Upper lobe of left lung (tissue), 6 donors: Measurements from ENCODE around the gene PTPRG. TPM values are rescaled to one million over a fixed set of nuclear protein-coding genes. Genes with fewer than 3 reads are reported as not detected.

Source experiments
- ATAC-seq, 2 donors: fragments of 200-7000 bp; cut with Tn5 transposase; one replicate each; pipeline ENCODE4 v1.9.1; 2022; ENCODE audit warnings: mild to moderate bottlenecking in 2 of 2, moderate library complexity in 2 of 2; ENCODE audit not compliant: low FRiP score in 2 of 2
- DNase-seq, 2 donors: peaks; one replicate each; pipeline ENCODE4 v3.0.0-alpha.2; 2019 to 2020
- H3K27ac ChIP-seq, 4 donors: fragments of 200-600 bp; sonication (generic); one replicate each; pipeline ENCODE4 v1.5.1; 2016 to 2019
- H3K27me3 ChIP-seq, 4 donors: fragments of 200-600 bp; sonication (generic); one replicate each; pipeline ENCODE4 v1.5.1; 2017 to 2019
- H3K36me3 ChIP-seq, 4 donors: fragments of 200-600 bp; sonication (generic); one replicate each; pipeline ENCODE4 v1.5.1; 2016 to 2019
- H3K4me1 ChIP-seq, 4 donors: fragments of 200-600 bp; sonication (generic); one replicate each; pipeline ENCODE4 v1.5.1; 2018 to 2019
- H3K4me3 ChIP-seq, 4 donors: fragments of 200-600 bp; sonication (generic); one replicate each; pipeline ENCODE4 v1.5.1; 2017 to 2019; ENCODE audit warnings: mild to moderate bottlenecking in 2 of 4, moderate library complexity in 1 of 4
- H3K9me3 ChIP-seq, 4 donors: fragments of 200-600 bp; sonication (generic); one replicate each; pipeline ENCODE4 v1.5.1; 2018 to 2019
- EP300 ChIP-seq, 4 donors: sonication (generic); formaldehyde crosslinking; IDR thresholded peaks; one replicate each; pipeline ENCODE4 v1.5.1; 2017; ENCODE audit warnings: antibody characterized with exemption in 4 of 4, control low read depth in 2 of 4
- POLR2A ChIP-seq, 4 donors: fragments of 450-650 bp; IDR thresholded peaks; one replicate each; pipeline ENCODE4 v1.5.1; 2016 to 2017; ENCODE audit warnings: antibody characterized with exemption in 4 of 4, mild to moderate bottlenecking in 2 of 4
- POLR2AphosphoS5 ChIP-seq, 2 donors: sonication (generic); formaldehyde crosslinking; IDR thresholded peaks; one replicate each; pipeline ENCODE4 v1.5.1; 2017; ENCODE audit warnings: antibody characterized with exemption in 2 of 2
- WGBS, 2 donors: methylation state at CpG; one replicate each; pipeline ENCODE4 v1.1.5; 2017 to 2018; 5-methylcytosine and 5-hydroxymethylcytosine counted together
- total RNA-seq, 6 donors: library from RNA; depleted of rRNA in 4 of 6; stranded (reverse); fragments of >200 nt in 4 of 6; gene quantifications; one replicate each; pipeline versions ENCODE4 v1.1.0 to v1.2.1, GENCODE V29; 2016 to 2021
- TF ChIP-seq, protein P1 (sequence below), 6 experiments: fragments of 450-650 bp in 4 of 6; fragments of 200-600 bp in 2 of 6; sonication (generic) in 2 of 6; IDR thresholded peaks; one replicate each; pipeline ENCODE4 v1.5.1; 2016 to 2019; ENCODE audit warnings: antibody characterized with exemption in 6 of 6
- donor health status: DM: no; HTN: no; CAD: no; lungs with moderate emphysema.
- donor health status: DM: no; HTN: yes; CAD: no; lungs with severe emphysema.

Gene PTPRG
- total RNA-seq, 6 donors from 2014 or later, result 58.7 to 101 (median 68.8) TPM

DNA sequence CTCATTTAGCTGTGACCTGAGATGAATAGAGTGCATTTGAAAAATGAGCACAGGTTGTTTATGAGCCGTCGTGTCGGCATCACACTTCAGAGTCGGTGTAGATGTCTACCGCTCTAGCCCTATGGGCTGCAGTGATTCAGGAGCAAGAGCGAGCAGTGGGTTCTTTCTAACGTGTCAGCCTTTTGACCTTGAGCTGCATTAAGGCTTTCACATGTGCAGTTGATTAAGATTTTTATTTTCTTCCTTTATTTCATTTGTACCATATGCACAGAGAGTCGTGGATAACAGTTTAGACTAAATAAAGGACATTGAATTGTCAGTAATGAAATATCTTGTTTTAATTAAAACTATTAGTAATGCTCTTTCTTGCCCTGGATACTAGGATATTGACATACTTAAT is 368.2 kb downstream of the PTPRG start:
- WGBS, 2 donors, result 88 to 91% methylated on average over 8 of the region's 8 CpGs
- no peak for DNase-seq
- ATAC-seq, result no peak

DNA sequence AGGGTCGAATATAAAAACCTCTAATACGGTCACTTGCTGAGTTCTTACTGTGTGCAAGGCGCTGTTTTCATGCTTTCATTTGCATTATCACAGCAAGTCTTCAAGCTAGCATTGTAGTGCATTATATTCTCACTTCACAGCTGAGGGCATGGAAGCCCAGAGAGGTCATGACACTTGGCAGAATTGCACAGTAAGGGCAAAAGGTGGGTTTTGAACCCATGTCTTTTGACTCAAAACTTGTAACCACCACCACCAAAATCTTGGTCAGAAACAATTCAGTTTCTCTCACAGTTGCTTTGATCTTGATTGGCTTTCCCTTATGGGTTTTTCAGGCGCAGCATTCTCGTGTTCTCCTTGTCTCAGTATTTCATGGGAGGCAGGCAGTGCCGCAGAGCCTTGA is 371.1 kb downstream of the PTPRG start:
- H3K9me3 ChIP-seq, result no peaks in the 10 kb centered on the region
- H3K4me3 ChIP-seq, result no peak overlapping the region
- no peaks in the 10 kb centered on the region for H3K27me3 ChIP-seq
- no peak overlapping the region for H3K27ac ChIP-seq
- WGBS, 2 donors, result 93 to 95% methylated on average over 6 of the region's 6 CpGs
- ATAC-seq (no peak), DNase-seq (no peak)
- no peaks in the 10 kb centered on the region for H3K36me3 ChIP-seq
- no peak for TF ChIP-seq POLR2A (IDR thresholded peaks at IDR 0.05)
- no peak for TF ChIP-seq POLR2AphosphoS5 (IDR thresholded peaks at IDR 0.05)
- TF ChIP-seq, protein P1, sequence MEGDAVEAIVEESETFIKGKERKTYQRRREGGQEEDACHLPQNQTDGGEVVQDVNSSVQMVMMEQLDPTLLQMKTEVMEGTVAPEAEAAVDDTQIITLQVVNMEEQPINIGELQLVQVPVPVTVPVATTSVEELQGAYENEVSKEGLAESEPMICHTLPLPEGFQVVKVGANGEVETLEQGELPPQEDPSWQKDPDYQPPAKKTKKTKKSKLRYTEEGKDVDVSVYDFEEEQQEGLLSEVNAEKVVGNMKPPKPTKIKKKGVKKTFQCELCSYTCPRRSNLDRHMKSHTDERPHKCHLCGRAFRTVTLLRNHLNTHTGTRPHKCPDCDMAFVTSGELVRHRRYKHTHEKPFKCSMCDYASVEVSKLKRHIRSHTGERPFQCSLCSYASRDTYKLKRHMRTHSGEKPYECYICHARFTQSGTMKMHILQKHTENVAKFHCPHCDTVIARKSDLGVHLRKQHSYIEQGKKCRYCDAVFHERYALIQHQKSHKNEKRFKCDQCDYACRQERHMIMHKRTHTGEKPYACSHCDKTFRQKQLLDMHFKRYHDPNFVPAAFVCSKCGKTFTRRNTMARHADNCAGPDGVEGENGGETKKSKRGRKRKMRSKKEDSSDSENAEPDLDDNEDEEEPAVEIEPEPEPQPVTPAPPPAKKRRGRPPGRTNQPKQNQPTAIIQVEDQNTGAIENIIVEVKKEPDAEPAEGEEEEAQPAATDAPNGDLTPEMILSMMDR (IDR thresholded peaks at IDR 0.05), result no peak
- H3K4me1 ChIP-seq, result peaks cover 0 to 6% (median 4%) of the 10 kb centered on the region in 4 donors

More for the DNA sequence above, 368.2 kb downstream of the PTPRG start:
- Histone ChIP-seq H3K4me1 (peaks cover 7 to 23% (median 17%) of the 10 kb centered on the region in 4 donors), H3K27ac (no peak overlapping the region), H3K36me3 (no peaks in the 10 kb centered on the region), H3K9me3 (no peaks in the 10 kb centered on the region), H3K27me3 (no peaks in the 10 kb centered on the region), H3K4me3 (no peak overlapping the region)
- TF ChIP-seq, protein P1 (IDR thresholded peaks at IDR 0.05), result no peak
- TF ChIP-seq EP300 (IDR thresholded peaks at IDR 0.05), result no peak

DNA sequence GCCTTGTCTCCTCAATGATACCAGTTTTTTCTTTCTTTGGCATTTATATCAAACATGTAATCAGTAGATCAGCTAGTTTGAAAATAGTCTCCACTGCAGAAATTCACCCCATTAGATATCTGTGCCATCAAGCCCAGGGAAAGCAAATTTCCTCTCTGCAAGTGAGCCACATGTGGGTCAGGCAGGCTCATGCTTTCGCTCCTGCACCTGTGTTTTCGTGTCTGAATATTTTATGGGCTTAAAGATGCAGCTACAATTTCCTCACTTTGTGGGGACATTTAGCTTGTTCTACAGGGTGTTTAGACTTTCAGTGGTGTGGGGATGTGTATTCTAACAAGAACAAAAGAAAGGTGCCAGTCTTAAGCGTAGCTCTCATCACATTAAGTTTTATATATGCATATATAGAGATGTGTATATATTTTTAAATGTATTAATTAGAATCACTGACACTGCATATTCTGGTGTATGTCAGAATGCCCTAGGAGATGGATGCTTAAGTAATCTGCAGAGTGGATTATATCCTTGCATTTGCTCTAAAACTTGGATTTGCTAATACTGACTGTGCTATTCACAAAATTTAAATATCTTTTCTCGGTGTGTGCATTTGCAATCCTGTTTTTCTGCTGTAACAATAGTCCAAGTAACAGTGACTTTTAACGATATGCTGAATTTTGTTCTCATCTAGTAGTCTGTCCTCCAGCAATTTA is 372.6 kb downstream of the PTPRG start:
- Histone ChIP-seq H3K27me3 (no peaks in the 10 kb centered on the region), H3K9me3 (no peaks in the 10 kb centered on the region), H3K36me3 (no peaks in the 10 kb centered on the region), H3K4me3 (no peak overlapping the region), H3K27ac (no peak overlapping the region), H3K4me1 (peaks cover 0 to 5% (median 0%) of the 10 kb centered on the region in 4 donors)
- WGBS, 2 donors, result 92 to 93% methylated on average over 5 of the region's 5 CpGs
- DNase-seq, result no peak
- TF ChIP-seq EP300 (IDR thresholded peaks at IDR 0.05) (no peak), POLR2AphosphoS5 (IDR thresholded peaks at IDR 0.05) (no peak), POLR2A (IDR thresholded peaks at IDR 0.05) (no peak)
- TF ChIP-seq, protein P1 (IDR thresholded peaks at IDR 0.05), result no peak
- no peak for ATAC-seq

DNA sequence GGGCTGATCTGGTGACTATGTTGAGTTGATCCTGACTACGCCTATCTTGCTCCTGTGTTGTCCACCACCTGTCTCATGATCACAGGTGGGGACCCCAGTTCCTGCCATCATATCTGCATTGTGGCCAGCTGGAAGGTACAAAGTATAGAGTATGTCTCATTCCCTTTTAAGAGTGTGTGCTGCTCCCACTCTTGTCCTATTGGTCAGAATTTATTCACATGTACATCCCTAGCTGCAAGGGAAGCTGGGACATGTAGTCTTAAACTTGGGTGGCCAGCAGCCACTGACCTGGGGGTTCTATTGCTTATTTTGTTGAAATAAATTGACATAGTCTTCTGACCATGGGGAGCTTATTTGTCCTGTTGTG is 373.1 kb downstream of the PTPRG start:
- no peak for ATAC-seq
- Histone ChIP-seq H3K9me3 (no peaks in the 10 kb centered on the region), H3K4me3 (no peak overlapping the region), H3K36me3 (no peaks in the 10 kb centered on the region), H3K27me3 (no peaks in the 10 kb centered on the region), H3K4me1 (peaks cover 0 to 10% (median 0%) of the 10 kb centered on the region in 4 donors), H3K27ac (no peak overlapping the region)
- TF ChIP-seq, protein P1 (IDR thresholded peaks at IDR 0.05), result no peak
- TF ChIP-seq EP300 (IDR thresholded peaks at IDR 0.05) (no peak), POLR2AphosphoS5 (IDR thresholded peaks at IDR 0.05) (no peak), POLR2A (IDR thresholded peaks at IDR 0.05) (no peak)
- 88 to 100% methylated on average over 1 of the region's 1 CpG for WGBS, 2 donors
- no peak for DNase-seq

DNA sequence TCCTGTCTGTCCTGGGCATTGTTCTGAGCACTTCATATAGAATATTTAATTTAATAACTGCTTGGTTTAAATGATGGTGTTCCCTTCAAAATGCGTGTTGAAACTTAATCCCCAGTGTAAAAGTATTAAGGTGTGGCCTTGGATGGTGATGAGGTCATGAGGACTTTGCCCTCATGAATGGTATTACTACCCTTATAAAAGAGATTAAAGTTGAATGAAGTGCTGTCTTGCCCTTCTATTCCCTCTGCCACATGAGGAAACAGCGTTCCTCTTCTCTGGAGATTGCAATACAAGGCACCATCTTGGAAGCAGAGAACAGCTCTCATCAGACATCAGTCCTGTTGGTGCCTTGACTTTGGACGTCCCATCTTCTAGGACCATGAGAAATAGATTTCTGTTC is 374.4 kb downstream of the PTPRG start:
- Histone ChIP-seq H3K4me3 (no peak overlapping the region), H3K27ac (no peak overlapping the region), H3K9me3 (no peaks in the 10 kb centered on the region), H3K4me1 (peaks cover 0 to 10% (median 0%) of the 10 kb centered on the region in 4 donors), H3K27me3 (no peaks in the 10 kb centered on the region), H3K36me3 (no peaks in the 10 kb centered on the region)
- no peak for DNase-seq
- TF ChIP-seq POLR2AphosphoS5 (IDR thresholded peaks at IDR 0.05) (no peak), POLR2A (IDR thresholded peaks at IDR 0.05) (no peak), EP300 (IDR thresholded peaks at IDR 0.05) (no peak)
- TF ChIP-seq, protein P1 (IDR thresholded peaks at IDR 0.05), result no peak
- ATAC-seq, result no peak
- WGBS, 2 donors, result 84 to 90% methylated on average over 3 of the region's 3 CpGs
